ENCODE data around the gene RASGEF1B. TPM values are rescaled to one million over a fixed set of nuclear protein-coding genes. Genes with fewer than 3 reads are reported as not detected.

Gene RASGEF1B
- total and polyA plus RNA-seq, 2 of the 13 experiments (the other 11 are each of a cell fraction or from before 2014, with no cell fraction given), result 0.04 TPM

GRCh38 chr4:81503586-81503985, 31.9 kb upstream of the RASGEF1B start:
- no peak for ATAC-seq
- intact Hi-C loops (cut with micrococcal nuclease; ENCODE audit: unreplicated experiment) (no loop called here), in situ Hi-C loops (cut with HindIII; ENCODE audit: extremely low pct_ligation_motif_present, low pct_unique_long_range_greater_than_20kb) (no loop called here)
- TF ChIP-seq ISX (CRISPR knock-in tag; conservative IDR thresholded peaks at IDR 0.05) (no peak), ZNF383 (CRISPR knock-in tag; IDR thresholded peaks at IDR 0.05; ENCODE audit: borderline replicate concordance) (no peak), HOXA9 (CRISPR knock-in tag; IDR thresholded peaks at IDR 0.05; ENCODE audit: borderline replicate concordance) (no peak), ZNF556 (CRISPR knock-in tag; IDR thresholded peaks at IDR 0.05; ENCODE audit: borderline replicate concordance) (no peak), ZBTB40 (IDR thresholded peaks at IDR 0.05) (no peak), ZBTB40 (CRISPR knock-in tag; IDR thresholded peaks at IDR 0.05) (no peak)
- TF ChIP-seq, protein P1, sequence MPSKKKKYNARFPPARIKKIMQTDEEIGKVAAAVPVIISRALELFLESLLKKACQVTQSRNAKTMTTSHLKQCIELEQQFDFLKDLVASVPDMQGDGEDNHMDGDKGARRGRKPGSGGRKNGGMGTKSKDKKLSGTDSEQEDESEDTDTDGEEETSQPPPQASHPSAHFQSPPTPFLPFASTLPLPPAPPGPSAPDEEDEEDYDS (CRISPR knock-in tag; IDR thresholded peaks at IDR 0.05), result no peak
- H3K9me3 ChIP-seq (ENCODE audit: low read length), result no peaks in the 10 kb centered on the region
- H3K27ac ChIP-seq (ENCODE audit: extremely low read length, insufficient read depth, low read length), result no peak overlapping the region
- H3K4me2 ChIP-seq (ENCODE audit: low read depth, low read length), result no peak overlapping the region
- H3K4me1 ChIP-seq (ENCODE audit: insufficient read depth, low read length), result no peaks in the 10 kb centered on the region
- no peak overlapping the region for H3K9ac ChIP-seq (ENCODE audit: insufficient read depth, low read depth, low read length)
- FAIRE-seq, result no peak
- CTCF ChIA-PET (ENCODE audit: low intra/inter-chr PET ratio, low total read pairs), result no interaction called here
- BruUV-seq (replicated peaks), result no TSS peak
- WGBS (ENCODE audit: low lambda C conversion rate), result 57% methylated on average over 4 of the region's 4 CpGs
- H3K4me3 ChIP-seq (replicated peaks in 1 of 3; ENCODE audit: insufficient read depth in 1 of 3, low read depth in 2 of 3, low read length in 3 of 3), result no peak overlapping the region
- POLR2A ChIA-PET, result no interaction called here
- DNase-seq (ENCODE audit: low spot score), result no peak
- H3K79me2 ChIP-seq (ENCODE audit: insufficient read depth, low read length), result no peaks in the 10 kb centered on the region
- H2AFZ ChIP-seq (ENCODE audit: low read length), result no peak overlapping the region
- H3K36me3 ChIP-seq (replicated peaks in 1 of 2; ENCODE audit: control insufficient read depth in 1 of 2, insufficient read depth in 2 of 2, low read length in 2 of 2), result no peaks in the 10 kb centered on the region
- H4K20me1 ChIP-seq (ENCODE audit: insufficient read depth, low read length), result no peaks in the 10 kb centered on the region
- no peaks in the 10 kb centered on the region for H3K27me3 ChIP-seq (ENCODE audit: control insufficient read depth in 1 of 2, insufficient read depth in 2 of 2, low read length in 2 of 2)

All from HepG2 (cell line).